H1 (cell line): ENCODE measurements around the gene ACSL3. TPM values are rescaled to one million over a fixed set of nuclear protein-coding genes. Genes with fewer than 3 reads are reported as not detected.

Experiments
- CTCF ChIA-PET: fragments of 300-600 bp; sonication (Branson Sonifier 250); formaldehyde crosslinking; loops from one replicate; lab custom pipeline; 2021; ENCODE audit not compliant: partially characterized antibody; lab: Charles Lee
- POLR2A ChIA-PET: fragments of 300-600 bp; sonication (Branson Sonifier 250); formaldehyde crosslinking; loops from one replicate; lab custom pipeline; 2021; ENCODE audit warnings: inconsistent platforms; ENCODE audit not compliant: partially characterized antibody; lab: Charles Lee
- DNase-seq, 2 experiments: peaks; one replicate each; pipeline versions ENCODE4 v3.0.0 to v3.0.0-alpha.2; 2010 to 2022; ENCODE audit warnings: low spot score in 2 of 2, low read depth in 1 of 2, mixed read lengths in 1 of 2
- FAIRE-seq: peaks from 2 replicates; lab custom pipeline; 2011; peaks lifted over from hg19 to GRCh38; lab: Jason Lieb, UNC
- H2AFZ ChIP-seq: 2 replicates; pipeline ENCODE4 v1.8.1; 2012; ENCODE audit warnings: low read length, inconsistent platforms
- H2AK5ac ChIP-seq: 2 replicates; pipeline ENCODE4 v1.6.1; 2013; ENCODE audit warnings: low read depth, low read length
- H2BK120ac ChIP-seq: replicated peaks from 2 replicates; pipeline ENCODE3; 2013; ENCODE audit warnings: low read depth, low read length, inconsistent platforms
- H2BK12ac ChIP-seq: 2 replicates; pipeline ENCODE4 v1.6.1; 2013; ENCODE audit warnings: low read depth, low read length
- H2BK15ac ChIP-seq: 2 replicates; pipeline ENCODE4 v1.6.1; 2013; ENCODE audit warnings: low read length
- H2BK20ac ChIP-seq: 2 replicates; pipeline ENCODE4 v1.6.1; 2013; ENCODE audit warnings: low read length
- H2BK5ac ChIP-seq: 2 replicates; pipeline ENCODE4 v1.6.1; 2013; ENCODE audit warnings: low read depth, low read length
- H3K14ac ChIP-seq: 2 replicates; pipeline ENCODE4 v1.6.1; 2013; ENCODE audit warnings: inconsistent platforms; ENCODE audit not compliant: insufficient read length
- H3K18ac ChIP-seq: 2 replicates; pipeline ENCODE4 v1.6.1; 2013; ENCODE audit warnings: low read length; ENCODE audit errors: extremely low read depth
- H3K23ac ChIP-seq: 2 replicates; pipeline ENCODE4 v1.6.1; 2013; ENCODE audit warnings: inconsistent platforms; ENCODE audit not compliant: insufficient read length
- H3K23me2 ChIP-seq: 2 replicates; pipeline ENCODE4 v1.6.1; 2013; ENCODE audit warnings: low read depth, low read length
- H3K27ac ChIP-seq: 2 replicates; pipeline ENCODE4 v1.6.1; 2011; ENCODE audit warnings: low read depth, low read length, inconsistent platforms
- H3K27me3 ChIP-seq, 4 experiments: replicated peaks in 1 of 4; 1 replicate in 1 of 4; 2 replicates in 3 of 4; pipeline versions ENCODE4 v1.6.1 to v1.8.1; 2011 to 2013; ENCODE audit warnings: low read length in 3 of 4, mild to moderate bottlenecking in 3 of 4, inconsistent platforms in 2 of 4, mixed read lengths in 2 of 4, moderate library complexity in 1 of 4; ENCODE audit not compliant: control insufficient read depth in 3 of 4, insufficient read depth in 3 of 4; ENCODE audit errors: extremely low read depth in 1 of 4
- H3K36me3 ChIP-seq, 4 experiments: 2 replicates each; pipeline versions ENCODE4 v1.6.1 to v1.8.1; 2011 to 2013; ENCODE audit warnings: mild to moderate bottlenecking in 4 of 4, low read length in 3 of 4, moderate library complexity in 2 of 4, control low read depth in 1 of 4, inconsistent platforms in 1 of 4; ENCODE audit not compliant: insufficient read depth in 4 of 4, control insufficient read depth in 2 of 4
- H3K4ac ChIP-seq: replicated peaks from 2 replicates; pipeline ENCODE3; 2013; ENCODE audit warnings: low read length, low read depth, mixed read lengths, inconsistent platforms; ENCODE audit not compliant: insufficient read length
- H3K4me1 ChIP-seq, 4 experiments: replicated peaks in 1 of 4; 1 replicate in 1 of 4; 2 replicates in 3 of 4; pipeline versions ENCODE4 v1.6.1 to v1.8.1; 2011 to 2013; ENCODE audit warnings: low read length in 3 of 4, inconsistent platforms in 2 of 4, mixed read lengths in 1 of 4; ENCODE audit not compliant: insufficient read depth in 4 of 4, control insufficient read depth in 3 of 4
- H3K4me2 ChIP-seq, 2 experiments: 2 replicates each; pipeline versions ENCODE4 v1.6.1 to v1.8.1; 2011 to 2013; ENCODE audit warnings: low read depth in 2 of 2, low read length in 2 of 2, control low read depth in 1 of 2, inconsistent platforms in 1 of 2, mild to moderate bottlenecking in 1 of 2; ENCODE audit not compliant: insufficient read depth in 1 of 2
- H3K4me3 ChIP-seq, 4 experiments: fragments of 200-600, 300-600 bp in 1 of 4; sonication (generic), shearing (Covaris generic), sonication (Bioruptor Twin) in 1 of 4; 2 replicates each; pipeline versions ENCODE4 v1.5.1 to v1.8.1; 2011 to 2016; ENCODE audit warnings: low read length in 4 of 4, low read depth in 3 of 4, control low read depth in 2 of 4, inconsistent platforms in 2 of 4, mild to moderate bottlenecking in 2 of 4, mixed read lengths in 1 of 4, moderate library complexity in 1 of 4; ENCODE audit not compliant: insufficient read depth in 2 of 4; ENCODE audit errors: extremely low read depth in 1 of 4
- H3K56ac ChIP-seq: replicated peaks from 2 replicates; pipeline ENCODE3; 2013; ENCODE audit warnings: low read depth, mild to moderate bottlenecking, mixed read lengths, low read length, inconsistent platforms; ENCODE audit not compliant: insufficient read length
- H3K79me1 ChIP-seq: 2 replicates; pipeline ENCODE4 v1.6.1; 2013; ENCODE audit warnings: low read depth, low read length, control low read depth
- H3K79me2 ChIP-seq, 2 experiments: 2 replicates each; pipeline versions ENCODE4 v1.6.1 to v1.8.1; 2012 to 2013; ENCODE audit warnings: low read length in 2 of 2, mild to moderate bottlenecking in 2 of 2, inconsistent platforms in 1 of 2; ENCODE audit not compliant: insufficient read depth in 2 of 2, control insufficient read depth in 1 of 2
- H3K9ac ChIP-seq, 4 experiments: replicated peaks in 1 of 4; 1 replicate in 1 of 4; 2 replicates in 3 of 4; pipeline versions ENCODE4 v1.6.1 to v1.8.1; 2011 to 2013; ENCODE audit warnings: low read depth in 3 of 4, low read length in 3 of 4, control low read depth in 2 of 4, mild to moderate bottlenecking in 2 of 4, moderate library complexity in 2 of 4, inconsistent platforms in 1 of 4; ENCODE audit errors: extremely low read depth in 1 of 4
- H3K9me3 ChIP-seq, 2 experiments: 2 replicates each; pipeline versions ENCODE4 v1.6.1 to v1.8.1; 2012 to 2013; ENCODE audit warnings: mild to moderate bottlenecking in 2 of 2, moderate library complexity in 2 of 2, control low read depth in 1 of 2, inconsistent platforms in 1 of 2, low read depth in 1 of 2, low read length in 1 of 2, mixed read lengths in 1 of 2; ENCODE audit not compliant: insufficient read depth in 2 of 2
- H4K20me1 ChIP-seq, 2 experiments: replicated peaks in 1 of 2; 2 replicates each; pipeline versions ENCODE3 to v1.8.1; 2011 to 2013; ENCODE audit warnings: inconsistent platforms in 2 of 2, low read length in 2 of 2, mild to moderate bottlenecking in 1 of 2; ENCODE audit not compliant: insufficient read depth in 2 of 2, control insufficient read depth in 1 of 2
- H4K5ac ChIP-seq: 2 replicates; pipeline ENCODE4 v1.6.1; 2013; ENCODE audit warnings: low read length, low read depth, mixed read lengths, inconsistent platforms; ENCODE audit not compliant: insufficient read length
- H4K8ac ChIP-seq: 2 replicates; pipeline ENCODE4 v1.8.0; 2013; ENCODE audit warnings: mild to moderate bottlenecking, moderate library complexity, low read length, inconsistent platforms; ENCODE audit not compliant: insufficient read depth; ENCODE audit errors: extremely low read depth
- H4K91ac ChIP-seq: replicated peaks from 2 replicates; pipeline ENCODE3; 2013; ENCODE audit warnings: low read length, mixed read lengths, inconsistent platforms; ENCODE audit not compliant: insufficient read length
- BRCA1 ChIP-seq: IDR thresholded peaks from 2 replicates; pipeline ENCODE4 v1.6.1; 2012; ENCODE audit warnings: low read depth, low read length, improper control_type of control experiment
- CBX5 ChIP-seq: fragments of 300-800, 300-1000 bp; sonication (generic); IDR thresholded peaks from 2 replicates; pipeline ENCODE4 v1.7.1; 2016; ENCODE audit warnings: antibody characterized with exemption, low read length, low read depth
- CBX8 ChIP-seq: fragments of 300-800, 300-1000 bp; sonication (generic); IDR thresholded peaks from 2 replicates; pipeline ENCODE4 v1.7.1; 2016; ENCODE audit warnings: low read depth, low read length, borderline replicate concordance
- CHD2 ChIP-seq: IDR thresholded peaks from 2 replicates; pipeline ENCODE4 v1.6.1; 2012; ENCODE audit warnings: low read length, improper control_type of control experiment
- KDM1A ChIP-seq: fragments of 200-600, 300-600 bp; sonication (generic); IDR thresholded peaks from 2 replicates; pipeline ENCODE4 v1.7.1; 2016; ENCODE audit warnings: mild to moderate bottlenecking, low read length, borderline replicate concordance
- MAFK ChIP-seq: IDR thresholded peaks from 2 replicates; pipeline ENCODE4 v1.6.1; 2012; ENCODE audit warnings: low read depth, mild to moderate bottlenecking, improper control_type of control experiment, low read length
- RBBP5 ChIP-seq: IDR thresholded peaks from 2 replicates; pipeline ENCODE4 v1.7.1; 2012; ENCODE audit warnings: low read depth, mild to moderate bottlenecking, inconsistent platforms, low read length, moderate library complexity, borderline replicate concordance
- SAP30 ChIP-seq: fragments of 300-600 bp; sonication (generic); IDR thresholded peaks from 2 replicates; pipeline ENCODE4 v1.7.1; 2012; ENCODE audit warnings: low read length, moderate library complexity, mild to moderate bottlenecking, inconsistent platforms; ENCODE audit not compliant: insufficient read depth, insufficient replicate concordance
- SIN3A ChIP-seq, 2 experiments: IDR thresholded peaks in 1 of 2; conservative IDR thresholded peaks in 1 of 2; 2 replicates each; pipeline ENCODE4 v1.6.1; 2011 to 2012; ENCODE audit warnings: low read length in 2 of 2, improper control_type of control experiment in 1 of 2, low read depth in 1 of 2, mild to moderate bottlenecking in 1 of 2
- SIRT6 ChIP-seq: IDR thresholded peaks from one replicate; pipeline ENCODE4 v1.7.1; 2012; ENCODE audit warnings: low read length, inconsistent platforms
- YY1 ChIP-seq: IDR thresholded peaks from 2 replicates; pipeline ENCODE4 v1.6.1; 2011; ENCODE audit warnings: low read depth, mild to moderate bottlenecking, low read length
- WGBS, 2 experiments: shearing (Covaris generic) in 1 of 2; methylation state at CpG; one replicate each; pipeline versions ENCODE4 v1.1.6 to v1.1.7; 2013 to 2015; ENCODE audit warnings: low lambda C conversion rate in 2 of 2, mixed read lengths in 2 of 2, inconsistent platforms in 1 of 2, low coverage in 1 of 2, missing lambda C conversion rate in 1 of 2; ENCODE audit not compliant: insufficient replicate concordance in 2 of 2, insufficient coverage in 1 of 2, insufficient read length in 1 of 2; ENCODE audit errors: extremely low coverage in 1 of 2, missing lambda C conversion rate in 1 of 2; 5-methylcytosine and 5-hydroxymethylcytosine counted together
- polyA plus RNA-seq, 7 experiments: library from polyadenylated mRNA; depleted of rRNA in 3 of 7; stranded (reverse) in 5 of 7; unstranded in 2 of 7; fragments of >200 nt in 5 of 7; fragments of 200-250 nt in 2 of 7; gene quantifications; 1 replicate in 5 of 7; 2 replicates in 1 of 7; 4 replicates in 1 of 7; pipeline versions ENCODE4 v1.2.1 to v1.2.3, GENCODE V29; 2011 to 2013; ENCODE audit warnings: missing spikeins in 2 of 7, mixed read lengths in 2 of 7
- total RNA-seq: library from RNA; stranded (reverse); fragmentation: NEBNext Ultra II Directional; extraction: Animal tissue kit (Norgen Biotek cat#: 25700); gene quantifications from 2 replicates; pipeline ENCODE4 v1.2.1, GENCODE V29; 2021
- TF ChIP-seq, protein P1 (sequence below): IDR thresholded peaks from 2 replicates; pipeline ENCODE4 v1.6.1; 2011; ENCODE audit warnings: low read depth, mild to moderate bottlenecking, low read length; ENCODE audit not compliant: insufficient read depth
- TF ChIP-seq, protein P2 (sequence below): IDR thresholded peaks from 2 replicates; pipeline ENCODE4 v1.6.1; 2012; ENCODE audit warnings: inconsistent platforms

ACSL3 gene
- total and polyA plus RNA-seq, 2 of the 8 experiments (the other 6 are each of a cell fraction or from before 2014, with no cell fraction given), result 37.5 to 98.1 TPM

DNA sequence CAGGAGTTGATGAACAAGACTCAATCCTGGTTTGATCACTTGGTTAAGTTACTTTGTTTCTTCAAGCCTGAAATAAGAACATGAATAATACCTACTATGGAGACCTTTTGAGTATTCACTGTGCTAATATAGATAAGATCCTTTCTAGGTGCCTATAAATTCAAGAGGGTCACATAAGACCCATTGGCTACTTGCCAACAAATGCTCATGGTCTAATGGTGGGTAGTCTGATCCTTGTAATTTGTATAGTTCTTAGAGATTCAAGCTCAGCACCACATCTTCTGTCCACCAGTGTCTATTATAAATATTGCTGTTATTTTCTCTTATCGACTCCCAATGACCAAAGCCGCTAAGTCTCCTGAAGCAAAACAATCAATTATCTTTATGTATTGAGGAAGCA lies 27.4 kb upstream of the ACSL3 start:
- H3K14ac ChIP-seq, result no peak overlapping the region
- no peaks in the 10 kb centered on the region for H3K79me2 ChIP-seq
- no peak overlapping the region for H2AFZ ChIP-seq
- DNase-seq (no peak), FAIRE-seq (no peak)
- CTCF ChIA-PET, result interaction anchor here (1.4 kb wide), 1 partner anchor 11 kb away, joined by 4 read pairs; no protein-coding TSS in a partner anchor
- no peak overlapping the region for H3K4ac ChIP-seq
- no peaks in the 10 kb centered on the region for H3K79me1 ChIP-seq
- no peak overlapping the region for H4K8ac ChIP-seq
- H2BK5ac ChIP-seq, result no peak overlapping the region
- no peaks in the 10 kb centered on the region for H3K9me3 ChIP-seq
- 94% methylated on average over 2 of the region's 2 CpGs; no CpG with 5 or more reads in 1 of the 2 experiments for WGBS, 2 experiments
- no peak overlapping the region for H2BK12ac ChIP-seq
- POLR2A ChIA-PET, result interaction anchor here (0.9 kb wide), 1 partner anchor 29 kb away, joined by 3 read pairs; no protein-coding TSS in a partner anchor
- no peak overlapping the region for H3K4me3 ChIP-seq
- no peak overlapping the region for H2BK120ac ChIP-seq
- no peak overlapping the region for H3K56ac ChIP-seq
- H3K9ac ChIP-seq, result no peak overlapping the region
- no peaks in the 10 kb centered on the region for H3K27me3 ChIP-seq
- H3K4me1 ChIP-seq, result no peaks in the 10 kb centered on the region
- H3K18ac ChIP-seq, result no peak overlapping the region
- no peak overlapping the region for H2BK15ac ChIP-seq
- no peak overlapping the region for H3K23ac ChIP-seq
- H3K36me3 ChIP-seq, result no peaks in the 10 kb centered on the region
- H4K91ac ChIP-seq, result no peak overlapping the region
- no peaks in the 10 kb centered on the region for H4K20me1 ChIP-seq
- TF ChIP-seq CBX8 (no peak), SAP30 (no peak), CHD2 (no peak), MAFK (no peak), SIRT6 (no peak), BRCA1 (no peak), SIN3A (conservative IDR thresholded peaks at IDR 0.05 in 1 of 2, IDR thresholded peaks at IDR 0.05 in 1 of 2; ENCODE audit: low read depth in 1 of 2, low read length in 2 of 2) (no peak), YY1 (no peak), RBBP5 (no peak), KDM1A (no peak), CBX5 (no peak)
- TF ChIP-seq, protein P1, sequence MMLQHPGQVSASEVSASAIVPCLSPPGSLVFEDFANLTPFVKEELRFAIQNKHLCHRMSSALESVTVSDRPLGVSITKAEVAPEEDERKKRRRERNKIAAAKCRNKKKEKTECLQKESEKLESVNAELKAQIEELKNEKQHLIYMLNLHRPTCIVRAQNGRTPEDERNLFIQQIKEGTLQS, result no peak
- TF ChIP-seq, protein P2, sequence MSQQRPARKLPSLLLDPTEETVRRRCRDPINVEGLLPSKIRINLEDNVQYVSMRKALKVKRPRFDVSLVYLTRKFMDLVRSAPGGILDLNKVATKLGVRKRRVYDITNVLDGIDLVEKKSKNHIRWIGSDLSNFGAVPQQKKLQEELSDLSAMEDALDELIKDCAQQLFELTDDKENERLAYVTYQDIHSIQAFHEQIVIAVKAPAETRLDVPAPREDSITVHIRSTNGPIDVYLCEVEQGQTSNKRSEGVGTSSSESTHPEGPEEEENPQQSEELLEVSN, result no peak
- no peak overlapping the region for H3K4me2 ChIP-seq
- no peaks in the 10 kb centered on the region for H3K23me2 ChIP-seq
- no peak overlapping the region for H3K27ac ChIP-seq
- H2BK20ac ChIP-seq, result no peak overlapping the region
- no peak overlapping the region for H2AK5ac ChIP-seq
- H4K5ac ChIP-seq, result no peak overlapping the region
